ENCODE measurements around the gene GINS1.

DNA sequence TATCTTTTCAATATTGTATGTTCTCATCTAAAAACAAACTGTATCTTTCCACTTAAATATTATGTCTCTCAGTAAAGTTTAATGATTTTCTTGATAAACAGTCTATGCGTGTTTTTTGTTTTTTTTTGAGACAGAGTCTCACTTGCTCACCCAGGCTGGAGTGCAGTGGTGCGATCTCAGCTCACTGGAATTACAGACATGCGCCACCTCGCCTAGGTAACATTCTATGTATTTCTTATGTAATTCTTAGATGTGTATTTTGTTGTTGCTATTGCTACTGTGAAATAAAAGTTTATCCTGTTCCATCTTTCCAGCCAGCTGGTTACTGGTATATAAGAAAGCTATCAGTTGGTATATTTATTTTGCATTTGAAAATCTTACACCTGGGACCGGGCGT lies 46.2 kb upstream of the GINS1 start:
- TF ChIP-seq USF1 (IDR thresholded peaks at IDR 0.05; ENCODE audit: borderline replicate concordance, low read depth) (no peak), TAF1 (IDR thresholded peaks at IDR 0.05; ENCODE audit: borderline replicate concordance, low read depth, low read length) (no peak), TEAD4 (IDR thresholded peaks at IDR 0.05; ENCODE audit: borderline replicate concordance, insufficient read depth) (no peak), CTCF (IDR thresholded peaks at IDR 0.05) (no peak), YY1 (IDR thresholded peaks at IDR 0.05; ENCODE audit: low read depth) (no peak), SIN3A (IDR thresholded peaks at IDR 0.05; ENCODE audit: borderline replicate concordance, low read depth, low read length) (no peak), RCOR1 (IDR thresholded peaks at IDR 0.05; ENCODE audit: low read length) (no peak), POLR2AphosphoS5 (IDR thresholded peaks at IDR 0.05; ENCODE audit: low read depth, low read length) (no peak), NRF1 (IDR thresholded peaks at IDR 0.05; ENCODE audit: low read depth, low read length) (no peak), EP300 (IDR thresholded peaks at IDR 0.05; ENCODE audit: borderline replicate concordance in 1 of 2, low read depth in 1 of 2, low read length in 1 of 2) (no peak), SMC3 (IDR thresholded peaks at IDR 0.05; ENCODE audit: low read depth, low read length) (no peak)
- TF ChIP-seq, protein P1, sequence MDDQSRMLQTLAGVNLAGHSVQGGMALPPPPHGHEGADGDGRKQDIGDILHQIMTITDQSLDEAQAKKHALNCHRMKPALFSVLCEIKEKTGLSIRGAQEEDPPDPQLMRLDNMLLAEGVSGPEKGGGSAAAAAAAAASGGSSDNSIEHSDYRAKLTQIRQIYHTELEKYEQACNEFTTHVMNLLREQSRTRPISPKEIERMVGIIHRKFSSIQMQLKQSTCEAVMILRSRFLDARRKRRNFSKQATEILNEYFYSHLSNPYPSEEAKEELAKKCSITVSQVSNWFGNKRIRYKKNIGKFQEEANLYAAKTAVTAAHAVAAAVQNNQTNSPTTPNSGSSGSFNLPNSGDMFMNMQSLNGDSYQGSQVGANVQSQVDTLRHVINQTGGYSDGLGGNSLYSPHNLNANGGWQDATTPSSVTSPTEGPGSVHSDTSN (IDR thresholded peaks at IDR 0.05) = no peak
